GM12891 (cell line): ENCODE data around the gene KRT86.

Source experiments
- PAX5 ChIP-seq: IDR thresholded peaks from 2 replicates; pipeline ENCODE4 v1.6.1; 2011; ENCODE audit warnings: low read length, moderate library complexity, mild to moderate bottlenecking; ENCODE audit not compliant: insufficient read depth, severe bottlenecking
- POLR2A ChIP-seq: IDR thresholded peaks from 2 replicates; pipeline ENCODE4 v1.6.1; 2011; ENCODE audit warnings: low read depth, low read length, control low read depth
- POLR2AphosphoS5 ChIP-seq: IDR thresholded peaks from 2 replicates; pipeline ENCODE4 v1.6.1; 2011; ENCODE audit warnings: low read depth, low read length, control low read depth
- POU2F2 ChIP-seq: IDR thresholded peaks from 2 replicates; pipeline ENCODE4 v1.6.1; 2011; ENCODE audit warnings: low read depth, mild to moderate bottlenecking, control low read depth, low read length, moderate library complexity
- SPI1 ChIP-seq: IDR thresholded peaks from 2 replicates; pipeline ENCODE4 v1.6.1; 2011; ENCODE audit warnings: low read depth, low read length, control low read depth
- TAF1 ChIP-seq: IDR thresholded peaks from 2 replicates; pipeline ENCODE4 v1.6.1; 2011; ENCODE audit warnings: low read depth, low read length, control low read depth

- TF ChIP-seq POLR2A (no peak), POLR2AphosphoS5 (no peak), TAF1 (no peak), POU2F2 (no peak), SPI1 (no peak), PAX5 (no peak)
These were observed 26.6 kb upstream of the KRT86 start for GRCh38 chr12:52247622-52248540.
